ENCODE data around the gene EYA2.

Gene EYA2

GRCh38 chr20:46951405-46951804, 56.8 kb downstream of the EYA2 start:
- TF ChIP-seq CTCF (conservative IDR thresholded peaks at IDR 0.05; ENCODE audit: low read depth, low read length), result no peak
- H3K4me3 ChIP-seq (ENCODE audit: low read depth, low read length), result no peak overlapping the region
- DNase-seq (ENCODE audit: low read depth), result no peak

- H3K4me3 ChIP-seq (ENCODE audit: low read depth, low read length), result no peak overlapping the region
- no peak for TF ChIP-seq CTCF (conservative IDR thresholded peaks at IDR 0.05; ENCODE audit: low read depth, low read length)
- DNase-seq (ENCODE audit: low read depth), result no peak
These were observed 57.3 kb downstream of the EYA2 start for GRCh38 chr20:46951840-46952497.

- H3K4me3 ChIP-seq (ENCODE audit: low read depth, low read length), result no peak overlapping the region
- no peak for TF ChIP-seq CTCF (conservative IDR thresholded peaks at IDR 0.05; ENCODE audit: low read depth, low read length)
- no peak for DNase-seq (ENCODE audit: low read depth)
These were observed 59.0 kb downstream of the EYA2 start for GRCh38 chr20:46953596-46953995.

GRCh38 chr20:46954490-46955038, 59.9 kb downstream of the EYA2 start:
- no peak for TF ChIP-seq CTCF (conservative IDR thresholded peaks at IDR 0.05; ENCODE audit: low read depth, low read length)
- H3K4me3 ChIP-seq (ENCODE audit: low read depth, low read length), result no peak overlapping the region
- DNase-seq (ENCODE audit: low read depth), result peak; percentile 95

- H3K4me3 ChIP-seq (ENCODE audit: low read depth, low read length), result no peak overlapping the region
- DNase-seq (ENCODE audit: low read depth), result peak; percentile 46
- TF ChIP-seq CTCF (conservative IDR thresholded peaks at IDR 0.05; ENCODE audit: low read depth, low read length), result no peak
These were observed 61.2 kb downstream of the EYA2 start for GRCh38 chr20:46955601-46956556.

- TF ChIP-seq CTCF (conservative IDR thresholded peaks at IDR 0.05; ENCODE audit: low read depth, low read length), result no peak
- DNase-seq (ENCODE audit: low read depth), result peak; percentile 88
- no peak overlapping the region for H3K4me3 ChIP-seq (ENCODE audit: low read depth, low read length)
These were observed 64.5 kb downstream of the EYA2 start for GRCh38 chr20:46959081-46959692.
